Thyroid gland (tissue), 4 donors: Measurements from ENCODE around the gene CEP295NL.

Experiments
- POLR2A ChIP-seq, 2 donors: fragments of 450-650 bp; IDR thresholded peaks; one replicate each; pipeline ENCODE4 v1.6.1; 2017; ENCODE audit warnings: antibody characterized with exemption in 2 of 2, mild to moderate bottlenecking in 2 of 2, moderate library complexity in 1 of 2
- TF ChIP-seq, protein P1 (sequence below), 6 experiments: fragments of 200-600 bp in 3 of 6; fragments of 450-650 bp in 3 of 6; sonication (generic) in 3 of 6; IDR thresholded peaks; one replicate each; pipeline ENCODE4 v1.5.1; 2016 to 2019; ENCODE audit warnings: antibody characterized with exemption in 6 of 6, mild to moderate bottlenecking in 2 of 6, inconsistent platforms in 1 of 6, moderate library complexity in 1 of 6

DNA sequence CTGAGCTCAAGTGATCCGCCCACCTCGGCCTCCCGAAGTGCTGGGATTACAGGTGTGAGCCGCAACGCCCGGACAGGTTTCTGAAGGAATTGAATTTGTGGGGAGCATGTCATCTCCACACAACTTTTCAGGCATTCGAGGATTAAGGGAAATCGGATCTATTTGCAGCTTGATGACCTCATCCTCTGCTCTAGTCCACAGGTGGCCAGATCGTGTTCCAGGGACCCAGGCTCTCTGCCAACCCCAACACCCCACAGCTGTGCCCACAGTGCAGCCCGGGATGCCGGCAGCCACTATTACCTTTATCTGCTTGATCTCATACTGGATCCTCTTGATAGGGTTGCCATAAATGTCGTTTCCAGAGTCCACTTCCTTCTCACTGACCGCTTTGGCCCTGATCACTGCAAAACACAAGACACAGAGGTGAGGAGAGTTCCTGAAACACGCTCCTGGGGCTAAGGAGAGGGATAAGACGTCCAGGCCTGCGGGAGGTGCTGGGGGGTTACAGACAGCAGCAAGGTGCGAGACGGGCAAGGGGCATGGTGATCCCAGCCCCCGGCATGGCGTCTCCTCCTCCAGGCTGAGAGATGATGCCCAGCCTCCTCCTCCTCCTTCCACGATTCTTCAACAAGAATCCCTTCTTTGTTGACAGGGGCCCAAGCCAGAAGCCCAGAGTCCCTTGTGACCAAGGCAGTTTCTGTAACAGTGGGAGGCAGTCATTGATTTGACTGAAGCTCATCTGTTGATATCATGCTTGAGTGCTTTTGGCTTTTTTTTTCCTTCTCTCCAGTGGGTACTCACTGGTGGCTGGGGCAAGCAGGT, 29.3 kb downstream of the CEP295NL start:
- TF ChIP-seq, protein P1, sequence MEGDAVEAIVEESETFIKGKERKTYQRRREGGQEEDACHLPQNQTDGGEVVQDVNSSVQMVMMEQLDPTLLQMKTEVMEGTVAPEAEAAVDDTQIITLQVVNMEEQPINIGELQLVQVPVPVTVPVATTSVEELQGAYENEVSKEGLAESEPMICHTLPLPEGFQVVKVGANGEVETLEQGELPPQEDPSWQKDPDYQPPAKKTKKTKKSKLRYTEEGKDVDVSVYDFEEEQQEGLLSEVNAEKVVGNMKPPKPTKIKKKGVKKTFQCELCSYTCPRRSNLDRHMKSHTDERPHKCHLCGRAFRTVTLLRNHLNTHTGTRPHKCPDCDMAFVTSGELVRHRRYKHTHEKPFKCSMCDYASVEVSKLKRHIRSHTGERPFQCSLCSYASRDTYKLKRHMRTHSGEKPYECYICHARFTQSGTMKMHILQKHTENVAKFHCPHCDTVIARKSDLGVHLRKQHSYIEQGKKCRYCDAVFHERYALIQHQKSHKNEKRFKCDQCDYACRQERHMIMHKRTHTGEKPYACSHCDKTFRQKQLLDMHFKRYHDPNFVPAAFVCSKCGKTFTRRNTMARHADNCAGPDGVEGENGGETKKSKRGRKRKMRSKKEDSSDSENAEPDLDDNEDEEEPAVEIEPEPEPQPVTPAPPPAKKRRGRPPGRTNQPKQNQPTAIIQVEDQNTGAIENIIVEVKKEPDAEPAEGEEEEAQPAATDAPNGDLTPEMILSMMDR (IDR thresholded peaks at IDR 0.05), result no peak
- no peak for TF ChIP-seq POLR2A (IDR thresholded peaks at IDR 0.05)
